Measurements from ENCODE around the gene CYP2J2.

- TF ChIP-seq POLR2A (IDR thresholded peaks at IDR 0.05; ENCODE audit: low read length) (no peak), GATA1 (IDR thresholded peaks at IDR 0.05; ENCODE audit: low read depth, low read length) (no peak)
These were observed 8.8 kb downstream of the CYP2J2 start for GRCh38 chr1:59917785-59918180.

Data from erythroblast (primary cell).